H1 (cell line): Measurements from ENCODE around the gene RASEF. TPM values are rescaled to one million over a fixed set of nuclear protein-coding genes. Genes with fewer than 3 reads are reported as not detected.

Experiments used
- CTCF ChIA-PET: fragments of 300-600 bp; sonication (Branson Sonifier 250); formaldehyde crosslinking; loops from one replicate; lab custom pipeline; 2021; ENCODE audit not compliant: partially characterized antibody; lab: Charles Lee
- POLR2A ChIA-PET: fragments of 300-600 bp; sonication (Branson Sonifier 250); formaldehyde crosslinking; loops from one replicate; lab custom pipeline; 2021; ENCODE audit warnings: inconsistent platforms; ENCODE audit not compliant: partially characterized antibody; lab: Charles Lee
- DNase-seq, 2 experiments: peaks; one replicate each; pipeline versions ENCODE4 v3.0.0 to v3.0.0-alpha.2; 2010 to 2022; ENCODE audit warnings: low spot score in 2 of 2, low read depth in 1 of 2, mixed read lengths in 1 of 2
- FAIRE-seq: peaks from 2 replicates; lab custom pipeline; 2011; peaks lifted over from hg19 to GRCh38; lab: Jason Lieb, UNC
- H2AFZ ChIP-seq: 2 replicates; pipeline ENCODE4 v1.8.1; 2012; ENCODE audit warnings: low read length, inconsistent platforms
- H2AK5ac ChIP-seq: 2 replicates; pipeline ENCODE4 v1.6.1; 2013; ENCODE audit warnings: low read depth, low read length
- H2BK120ac ChIP-seq: replicated peaks from 2 replicates; pipeline ENCODE3; 2013; ENCODE audit warnings: low read depth, low read length, inconsistent platforms
- H2BK12ac ChIP-seq: 2 replicates; pipeline ENCODE4 v1.6.1; 2013; ENCODE audit warnings: low read depth, low read length
- H2BK15ac ChIP-seq: 2 replicates; pipeline ENCODE4 v1.6.1; 2013; ENCODE audit warnings: low read length
- H2BK20ac ChIP-seq: 2 replicates; pipeline ENCODE4 v1.6.1; 2013; ENCODE audit warnings: low read length
- H2BK5ac ChIP-seq: 2 replicates; pipeline ENCODE4 v1.6.1; 2013; ENCODE audit warnings: low read depth, low read length
- H3K14ac ChIP-seq: 2 replicates; pipeline ENCODE4 v1.6.1; 2013; ENCODE audit warnings: inconsistent platforms; ENCODE audit not compliant: insufficient read length
- H3K18ac ChIP-seq: 2 replicates; pipeline ENCODE4 v1.6.1; 2013; ENCODE audit warnings: low read length; ENCODE audit errors: extremely low read depth
- H3K23ac ChIP-seq: 2 replicates; pipeline ENCODE4 v1.6.1; 2013; ENCODE audit warnings: inconsistent platforms; ENCODE audit not compliant: insufficient read length
- H3K23me2 ChIP-seq: 2 replicates; pipeline ENCODE4 v1.6.1; 2013; ENCODE audit warnings: low read depth, low read length
- H3K27ac ChIP-seq: 2 replicates; pipeline ENCODE4 v1.6.1; 2011; ENCODE audit warnings: low read depth, low read length, inconsistent platforms
- H3K27me3 ChIP-seq, 4 experiments: replicated peaks in 1 of 4; 1 replicate in 1 of 4; 2 replicates in 3 of 4; pipeline versions ENCODE4 v1.6.1 to v1.8.1; 2011 to 2013; ENCODE audit warnings: low read length in 3 of 4, mild to moderate bottlenecking in 3 of 4, inconsistent platforms in 2 of 4, mixed read lengths in 2 of 4, moderate library complexity in 1 of 4; ENCODE audit not compliant: control insufficient read depth in 3 of 4, insufficient read depth in 3 of 4; ENCODE audit errors: extremely low read depth in 1 of 4
- H3K36me3 ChIP-seq, 4 experiments: 2 replicates each; pipeline versions ENCODE4 v1.6.1 to v1.8.1; 2011 to 2013; ENCODE audit warnings: mild to moderate bottlenecking in 4 of 4, low read length in 3 of 4, moderate library complexity in 2 of 4, control low read depth in 1 of 4, inconsistent platforms in 1 of 4; ENCODE audit not compliant: insufficient read depth in 4 of 4, control insufficient read depth in 2 of 4
- H3K4ac ChIP-seq: replicated peaks from 2 replicates; pipeline ENCODE3; 2013; ENCODE audit warnings: low read length, low read depth, mixed read lengths, inconsistent platforms; ENCODE audit not compliant: insufficient read length
- H3K4me1 ChIP-seq, 4 experiments: replicated peaks in 1 of 4; 1 replicate in 1 of 4; 2 replicates in 3 of 4; pipeline versions ENCODE4 v1.6.1 to v1.8.1; 2011 to 2013; ENCODE audit warnings: low read length in 3 of 4, inconsistent platforms in 2 of 4, mixed read lengths in 1 of 4; ENCODE audit not compliant: insufficient read depth in 4 of 4, control insufficient read depth in 3 of 4
- H3K4me2 ChIP-seq, 2 experiments: 2 replicates each; pipeline versions ENCODE4 v1.6.1 to v1.8.1; 2011 to 2013; ENCODE audit warnings: low read depth in 2 of 2, low read length in 2 of 2, control low read depth in 1 of 2, inconsistent platforms in 1 of 2, mild to moderate bottlenecking in 1 of 2; ENCODE audit not compliant: insufficient read depth in 1 of 2
- H3K4me3 ChIP-seq, 4 experiments: fragments of 200-600, 300-600 bp in 1 of 4; sonication (generic), shearing (Covaris generic), sonication (Bioruptor Twin) in 1 of 4; 2 replicates each; pipeline versions ENCODE4 v1.5.1 to v1.8.1; 2011 to 2016; ENCODE audit warnings: low read length in 4 of 4, low read depth in 3 of 4, control low read depth in 2 of 4, inconsistent platforms in 2 of 4, mild to moderate bottlenecking in 2 of 4, mixed read lengths in 1 of 4, moderate library complexity in 1 of 4; ENCODE audit not compliant: insufficient read depth in 2 of 4; ENCODE audit errors: extremely low read depth in 1 of 4
- H3K56ac ChIP-seq: replicated peaks from 2 replicates; pipeline ENCODE3; 2013; ENCODE audit warnings: low read depth, mild to moderate bottlenecking, mixed read lengths, low read length, inconsistent platforms; ENCODE audit not compliant: insufficient read length
- H3K79me1 ChIP-seq: 2 replicates; pipeline ENCODE4 v1.6.1; 2013; ENCODE audit warnings: low read depth, low read length, control low read depth
- H3K79me2 ChIP-seq, 2 experiments: 2 replicates each; pipeline versions ENCODE4 v1.6.1 to v1.8.1; 2012 to 2013; ENCODE audit warnings: low read length in 2 of 2, mild to moderate bottlenecking in 2 of 2, inconsistent platforms in 1 of 2; ENCODE audit not compliant: insufficient read depth in 2 of 2, control insufficient read depth in 1 of 2
- H3K9ac ChIP-seq, 4 experiments: replicated peaks in 1 of 4; 1 replicate in 1 of 4; 2 replicates in 3 of 4; pipeline versions ENCODE4 v1.6.1 to v1.8.1; 2011 to 2013; ENCODE audit warnings: low read depth in 3 of 4, low read length in 3 of 4, control low read depth in 2 of 4, mild to moderate bottlenecking in 2 of 4, moderate library complexity in 2 of 4, inconsistent platforms in 1 of 4; ENCODE audit errors: extremely low read depth in 1 of 4
- H3K9me3 ChIP-seq, 2 experiments: 2 replicates each; pipeline versions ENCODE4 v1.6.1 to v1.8.1; 2012 to 2013; ENCODE audit warnings: mild to moderate bottlenecking in 2 of 2, moderate library complexity in 2 of 2, control low read depth in 1 of 2, inconsistent platforms in 1 of 2, low read depth in 1 of 2, low read length in 1 of 2, mixed read lengths in 1 of 2; ENCODE audit not compliant: insufficient read depth in 2 of 2
- H4K20me1 ChIP-seq, 2 experiments: replicated peaks in 1 of 2; 2 replicates each; pipeline versions ENCODE3 to v1.8.1; 2011 to 2013; ENCODE audit warnings: inconsistent platforms in 2 of 2, low read length in 2 of 2, mild to moderate bottlenecking in 1 of 2; ENCODE audit not compliant: insufficient read depth in 2 of 2, control insufficient read depth in 1 of 2
- H4K5ac ChIP-seq: 2 replicates; pipeline ENCODE4 v1.6.1; 2013; ENCODE audit warnings: low read length, low read depth, mixed read lengths, inconsistent platforms; ENCODE audit not compliant: insufficient read length
- H4K8ac ChIP-seq: 2 replicates; pipeline ENCODE4 v1.8.0; 2013; ENCODE audit warnings: mild to moderate bottlenecking, moderate library complexity, low read length, inconsistent platforms; ENCODE audit not compliant: insufficient read depth; ENCODE audit errors: extremely low read depth
- H4K91ac ChIP-seq: replicated peaks from 2 replicates; pipeline ENCODE3; 2013; ENCODE audit warnings: low read length, mixed read lengths, inconsistent platforms; ENCODE audit not compliant: insufficient read length
- PHF8 ChIP-seq: fragments of 200-600 bp; sonication (generic); conservative IDR thresholded peaks from 2 replicates; pipeline ENCODE4 v1.7.1; 2012; ENCODE audit warnings: low read depth, mild to moderate bottlenecking, inconsistent platforms, low read length, moderate library complexity
- WGBS, 2 experiments: shearing (Covaris generic) in 1 of 2; methylation state at CpG; one replicate each; pipeline versions ENCODE4 v1.1.6 to v1.1.7; 2013 to 2015; ENCODE audit warnings: low lambda C conversion rate in 2 of 2, mixed read lengths in 2 of 2, inconsistent platforms in 1 of 2, low coverage in 1 of 2, missing lambda C conversion rate in 1 of 2; ENCODE audit not compliant: insufficient replicate concordance in 2 of 2, insufficient coverage in 1 of 2, insufficient read length in 1 of 2; ENCODE audit errors: extremely low coverage in 1 of 2, missing lambda C conversion rate in 1 of 2; 5-methylcytosine and 5-hydroxymethylcytosine counted together
- polyA plus RNA-seq, 7 experiments: library from polyadenylated mRNA; depleted of rRNA in 3 of 7; stranded (reverse) in 5 of 7; unstranded in 2 of 7; fragments of >200 nt in 5 of 7; fragments of 200-250 nt in 2 of 7; gene quantifications; 1 replicate in 5 of 7; 2 replicates in 1 of 7; 4 replicates in 1 of 7; pipeline versions ENCODE4 v1.2.1 to v1.2.3, GENCODE V29; 2011 to 2013; ENCODE audit warnings: missing spikeins in 2 of 7, mixed read lengths in 2 of 7
- total RNA-seq: library from RNA; stranded (reverse); fragmentation: NEBNext Ultra II Directional; extraction: Animal tissue kit (Norgen Biotek cat#: 25700); gene quantifications from 2 replicates; pipeline ENCODE4 v1.2.1, GENCODE V29; 2021

RASEF gene
- total and polyA plus RNA-seq, 2 of the 8 experiments (the other 6 are each of a cell fraction or from before 2014, with no cell fraction given): 1.1 to 4.6 TPM

DNA sequence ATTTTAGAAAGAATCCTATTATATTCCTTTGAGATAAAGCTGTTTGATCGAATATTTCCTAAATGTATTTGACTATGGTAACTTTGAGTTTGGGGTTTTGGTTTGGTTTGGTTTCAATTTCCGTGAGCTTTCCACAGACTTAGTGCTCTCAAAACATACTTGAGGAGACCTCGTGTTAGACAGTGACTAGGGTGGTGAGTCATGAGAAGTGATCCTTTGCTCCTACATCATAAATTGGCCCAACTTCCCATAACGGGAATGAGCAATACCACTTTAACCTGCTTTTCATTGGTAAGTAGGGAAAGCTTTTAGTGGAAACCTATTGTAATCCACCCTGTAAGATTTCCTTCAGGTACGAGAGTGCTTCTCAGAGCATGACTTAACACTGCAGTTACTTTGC, 3.8 kb upstream of the RASEF start:
- 92% methylated on average over 5 of the region's 5 CpGs; no CpG with 5 or more reads in 1 of the 2 experiments for WGBS, 2 experiments
- FAIRE-seq: no peak
- no peaks in the 10 kb centered on the region for H3K79me2 ChIP-seq
- ChIA-PET CTCF (no interaction called here), POLR2A (no interaction called here)
- no peak overlapping the region for H2AK5ac ChIP-seq
- H3K56ac ChIP-seq: no peak overlapping the region
- H3K4me2 ChIP-seq: no peak overlapping the region
- H3K4me3 ChIP-seq: no peak overlapping the region
- no peak overlapping the region for H3K18ac ChIP-seq
- no peak overlapping the region for H3K9ac ChIP-seq
- no peak overlapping the region for H2AFZ ChIP-seq
- no peaks in the 10 kb centered on the region for H3K36me3 ChIP-seq
- H3K9me3 ChIP-seq: no peaks in the 10 kb centered on the region
- peaks cover 5% of the 10 kb centered on the region; the same call in 1 of the 2 replicates for H3K23me2 ChIP-seq
- no peak overlapping the region for H4K8ac ChIP-seq
- H2BK5ac ChIP-seq: no peak overlapping the region
- H4K20me1 ChIP-seq: no peaks in the 10 kb centered on the region
- no peak overlapping the region for H3K27ac ChIP-seq
- H2BK15ac ChIP-seq: no peak overlapping the region
- H3K27me3 ChIP-seq: peaks cover 0 to 24% (median 11%) of the 10 kb centered on the region in 4 experiments; a peak in 6 of 7 replicates
- no peak overlapping the region for H4K5ac ChIP-seq
- H3K14ac ChIP-seq: no peak overlapping the region
- H4K91ac ChIP-seq: no peak overlapping the region
- H3K4ac ChIP-seq: no peak overlapping the region
- H3K79me1 ChIP-seq: no peaks in the 10 kb centered on the region
- peaks cover 0 to 4% (median 0%) of the 10 kb centered on the region in 4 experiments; a peak in 1 of 7 replicates for H3K4me1 ChIP-seq
- no peak overlapping the region for H2BK20ac ChIP-seq
- H2BK120ac ChIP-seq: no peak overlapping the region
- H3K23ac ChIP-seq: no peak overlapping the region
- no peak for DNase-seq
- H2BK12ac ChIP-seq: no peak overlapping the region
- no peak for TF ChIP-seq PHF8
